Measurements from ENCODE around the gene DNAH10.
"Not testable (repeated sequence)": the region's sequence is repeated elsewhere in the genome, so short reads cannot be mapped to it uniquely, and the experiment has no call there.

Gene DNAH10

DNA sequence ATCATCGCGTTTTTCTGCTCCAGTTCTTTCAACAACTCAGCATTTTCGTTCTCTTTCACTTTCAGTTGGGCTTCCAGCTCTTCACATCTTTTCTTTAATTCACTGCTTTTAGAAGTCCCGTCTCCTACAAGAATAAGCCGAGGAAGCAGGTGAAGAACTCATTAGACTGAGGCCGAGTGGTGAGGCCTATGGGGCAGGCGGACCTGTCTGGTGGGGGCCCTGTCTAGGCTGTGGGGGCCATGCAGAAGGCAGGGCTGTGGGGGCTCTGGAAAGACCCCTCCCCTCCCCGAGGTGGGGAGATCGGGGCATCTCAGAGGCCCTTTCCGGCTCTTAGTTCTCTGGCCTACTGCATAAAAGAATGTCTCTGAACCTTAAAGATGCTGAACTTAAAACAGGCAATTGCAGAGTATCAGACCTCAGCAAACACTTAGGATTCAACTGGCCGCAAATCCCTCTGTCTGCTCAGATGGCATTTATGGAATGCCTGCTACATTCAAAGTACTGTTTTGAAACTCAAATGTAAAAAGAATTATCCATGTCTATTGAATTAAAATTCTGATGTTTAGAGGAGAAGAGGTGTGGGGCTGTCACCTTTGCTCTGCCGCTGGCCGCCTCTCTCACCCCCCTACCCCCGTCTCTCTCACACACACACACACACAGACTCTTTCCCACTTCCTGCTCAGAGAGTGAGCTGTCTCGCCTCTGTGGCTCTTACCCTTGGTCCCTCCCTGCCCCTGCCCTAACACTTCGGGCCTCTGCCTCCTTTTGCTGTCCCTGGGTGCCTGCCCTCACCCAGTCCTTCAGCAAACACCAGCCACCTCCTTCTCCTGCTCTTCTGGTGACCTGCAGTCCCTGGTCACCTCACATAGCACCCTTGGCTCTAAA is 175.8 kb downstream of the DNAH10 start:
- peak; percentile 52 for DNase-seq

DNA sequence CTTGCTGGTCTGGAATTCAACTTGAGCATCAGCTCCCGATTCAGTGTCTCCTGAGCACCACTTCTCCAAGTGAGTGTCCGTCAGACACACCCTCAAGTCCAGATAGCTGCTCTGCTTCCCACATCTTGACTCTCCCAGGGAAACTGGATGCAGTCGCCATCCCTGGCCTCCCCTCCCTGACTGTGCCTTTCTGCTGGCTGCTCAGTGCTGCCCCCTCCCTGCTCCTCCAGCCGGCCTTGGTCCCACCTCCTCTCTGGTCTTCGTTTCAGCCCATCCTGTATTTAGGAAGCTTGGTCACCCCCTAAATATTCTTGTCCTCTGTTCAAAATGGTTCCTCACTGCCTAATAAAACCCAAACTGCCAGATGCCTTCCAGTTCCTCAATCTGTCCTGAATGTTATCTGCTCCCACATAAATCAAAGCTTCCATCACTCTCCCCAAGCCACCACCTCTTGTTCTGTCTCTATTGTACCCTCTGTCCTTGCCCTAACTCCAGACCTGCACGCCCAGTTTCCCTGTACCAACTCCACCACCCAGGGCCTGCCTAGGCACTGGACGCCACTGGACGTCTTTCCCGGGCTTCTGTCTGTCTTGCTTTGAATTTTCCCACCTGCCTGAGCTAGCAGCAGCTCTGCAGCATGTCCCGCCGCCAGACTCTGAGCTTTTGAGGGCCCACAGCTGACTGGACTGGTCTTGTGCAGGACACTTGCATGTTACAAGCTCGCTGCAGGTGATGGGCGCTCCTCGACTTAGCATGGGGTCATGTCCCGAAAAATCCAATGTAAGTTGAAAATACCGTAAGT is 176.8 kb downstream of the DNAH10 start:
- DNase-seq: no peak

DNA sequence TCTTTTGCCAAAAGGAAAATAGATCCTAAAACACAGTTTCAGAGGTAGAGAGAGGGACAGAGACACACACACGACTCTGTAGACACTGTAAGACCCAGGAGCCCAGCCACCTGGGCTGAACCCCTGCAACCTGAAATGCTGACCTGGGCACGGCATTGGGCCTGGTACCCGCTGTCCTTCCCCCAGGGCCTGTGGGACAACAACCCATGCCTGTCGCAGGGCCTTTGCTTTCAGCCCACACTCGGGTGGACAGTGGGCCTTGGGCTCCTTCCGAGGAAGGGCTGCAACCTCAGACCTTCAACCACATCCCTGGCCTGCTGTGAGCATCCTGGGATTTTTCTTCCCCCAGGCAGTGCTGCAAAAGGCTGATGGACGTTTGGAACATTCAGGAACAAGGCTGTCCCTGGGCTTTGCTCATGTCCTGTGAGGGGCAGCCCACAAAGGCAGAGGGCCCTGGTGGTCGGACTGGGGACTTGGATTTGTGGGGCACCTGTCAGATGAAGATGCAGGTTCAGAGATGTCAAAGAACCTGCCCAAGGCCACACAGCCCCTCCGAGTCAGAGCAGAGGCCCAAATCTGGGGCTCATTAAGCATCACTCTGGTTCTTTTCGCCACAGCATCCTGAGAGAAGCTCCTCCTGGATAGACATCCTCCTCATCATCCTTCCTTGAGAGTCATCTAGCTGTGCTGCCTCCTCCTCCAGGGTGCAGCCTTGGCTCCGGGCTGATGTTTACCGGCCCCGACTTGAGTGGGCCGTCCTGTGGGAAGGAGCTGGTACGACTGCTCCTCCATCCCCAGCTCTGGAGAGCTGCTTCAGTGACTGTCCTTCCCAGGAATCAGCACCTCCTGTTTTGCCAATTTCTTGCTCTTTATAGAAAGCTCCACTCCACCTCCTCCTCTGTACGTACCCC is 177.9 kb downstream of the DNAH10 start:
- no peak for DNase-seq

DNA sequence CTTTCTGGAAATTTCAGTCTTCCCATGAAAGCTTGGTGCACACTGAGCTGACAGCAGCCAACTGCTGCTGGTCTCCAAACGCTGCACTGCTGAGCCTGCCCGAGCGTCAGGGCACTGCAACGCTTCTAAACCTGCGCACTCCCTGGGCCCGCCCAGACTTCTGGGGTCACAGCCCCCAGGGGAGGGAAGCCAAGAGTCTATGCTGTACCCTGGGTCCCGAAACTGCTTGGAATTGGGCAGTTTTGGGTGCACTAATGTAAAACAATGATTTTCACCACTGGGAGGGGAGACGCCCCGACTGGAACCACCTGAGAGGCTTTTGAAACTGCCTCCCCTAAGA is 178.5 kb downstream of the DNAH10 start:
- no peak for DNase-seq

- no peak for DNase-seq
Measured at GRCh38 chr12:123941000-123941399, 178.9 kb downstream of the DNAH10 start.

- DNase-seq: no peak
Measured at GRCh38 chr12:123941624-123942237, 179.6 kb downstream of the DNAH10 start.

GRCh38 chr12:123942238-123942653 is 180.1 kb downstream of the DNAH10 start:
- DNase-seq: no peak

GRCh38 chr12:123942911-123943648 is 181.0 kb downstream of the DNAH10 start:
- no peak for DNase-seq

DNA sequence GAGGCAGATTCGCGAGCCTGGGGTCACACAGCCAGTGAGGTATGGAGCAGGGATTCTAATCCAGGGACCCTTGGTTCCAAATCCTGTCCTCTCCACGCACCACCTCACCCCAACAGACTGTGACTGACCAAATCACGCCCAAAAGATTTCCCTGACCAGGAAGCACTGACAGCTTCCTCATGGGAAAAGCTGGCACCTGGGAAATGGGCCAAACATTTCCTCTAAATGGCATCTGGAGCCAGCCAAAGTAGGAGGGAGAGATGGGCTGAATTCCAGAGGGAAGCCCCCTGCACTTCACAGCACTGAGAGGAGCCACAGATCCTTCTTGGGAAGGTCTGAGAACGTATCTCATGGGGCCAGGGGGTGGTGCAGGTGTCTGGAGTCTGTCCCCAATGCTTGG is 181.7 kb downstream of the DNAH10 start:
- no peak for DNase-seq

DNA sequence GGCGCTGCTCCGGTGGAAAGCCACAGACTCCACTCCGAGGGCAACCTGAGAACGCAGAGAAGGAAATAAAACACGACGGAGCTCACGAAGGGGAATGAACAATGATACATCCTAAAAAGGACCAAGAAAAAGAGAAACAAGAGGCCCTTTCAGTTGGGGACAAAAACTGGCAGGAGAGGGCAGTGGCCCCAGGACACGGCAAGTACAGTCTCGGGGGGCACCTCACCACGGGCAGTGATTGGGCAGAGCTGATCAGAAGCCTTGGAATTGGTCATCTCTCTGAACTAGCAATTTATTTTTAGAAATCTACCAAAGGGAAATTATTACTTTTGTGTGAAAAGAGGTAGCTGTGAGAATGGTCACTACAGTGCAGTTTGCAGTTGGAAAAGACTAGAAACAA is 182.6 kb downstream of the DNAH10 start:
- DNase-seq: no peak

GRCh38 chr12:123945287-123946151 is 183.4 kb downstream of the DNAH10 start:
- DNase-seq: no peak

GRCh38 chr12:123946152-123946515 is 184.0 kb downstream of the DNAH10 start:
- no peak for DNase-seq

DNA sequence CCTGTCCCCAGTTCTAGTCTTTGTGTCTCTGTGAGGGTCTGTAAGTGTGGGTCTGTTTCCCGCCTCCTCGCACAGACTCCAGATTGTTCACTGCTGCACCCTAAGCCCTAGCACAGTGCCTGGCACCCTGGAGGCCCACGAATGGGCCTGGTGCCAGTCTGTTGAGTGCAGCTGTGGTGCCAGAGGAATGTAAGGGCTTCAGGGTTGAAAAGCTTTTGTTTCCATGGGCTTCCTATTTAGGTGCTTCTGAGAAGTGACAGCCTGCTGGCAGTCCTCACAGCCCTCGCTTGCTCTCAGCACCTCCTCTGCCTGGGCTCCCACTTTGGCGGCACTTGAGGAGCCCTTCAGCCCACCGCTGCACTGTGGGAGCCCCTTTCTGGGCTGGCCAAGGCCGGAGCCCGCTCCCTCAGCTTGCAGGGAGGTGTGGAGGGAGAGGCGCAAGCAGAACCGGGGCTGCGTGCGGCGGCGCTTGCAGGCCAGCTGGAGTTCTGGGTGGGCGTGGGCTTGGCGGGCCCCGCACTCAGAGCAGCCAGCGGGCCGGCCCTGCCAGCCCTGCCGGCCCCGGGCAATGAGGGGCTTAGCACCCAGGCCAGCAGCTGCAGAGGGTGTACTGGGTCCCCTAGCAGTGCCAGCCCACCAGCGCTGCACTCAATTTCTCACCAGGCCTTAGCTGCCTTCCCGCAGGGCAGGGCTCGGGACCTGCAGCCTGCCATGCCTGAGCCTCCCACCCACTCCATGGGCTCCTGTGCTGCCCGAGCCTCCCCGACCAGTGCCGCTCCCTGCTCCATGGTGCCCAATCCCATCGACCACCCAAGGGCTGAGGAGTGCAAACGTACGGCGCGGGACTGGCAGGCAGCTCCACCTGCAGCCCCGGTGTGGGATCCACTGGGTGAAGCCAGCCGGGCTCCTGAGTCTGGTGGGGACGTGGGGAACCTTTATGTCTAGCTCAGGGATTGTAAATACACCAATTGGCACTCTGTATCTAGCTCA is 184.7 kb downstream of the DNAH10 start:
- not testable (repeated sequence) for DNase-seq

- not testable (repeated sequence) for DNase-seq
Measured at GRCh38 chr12:123947531-123947930, 185.4 kb downstream of the DNAH10 start.

- no peak for DNase-seq
Measured at GRCh38 chr12:123948401-123948795, 186.3 kb downstream of the DNAH10 start.

DNA sequence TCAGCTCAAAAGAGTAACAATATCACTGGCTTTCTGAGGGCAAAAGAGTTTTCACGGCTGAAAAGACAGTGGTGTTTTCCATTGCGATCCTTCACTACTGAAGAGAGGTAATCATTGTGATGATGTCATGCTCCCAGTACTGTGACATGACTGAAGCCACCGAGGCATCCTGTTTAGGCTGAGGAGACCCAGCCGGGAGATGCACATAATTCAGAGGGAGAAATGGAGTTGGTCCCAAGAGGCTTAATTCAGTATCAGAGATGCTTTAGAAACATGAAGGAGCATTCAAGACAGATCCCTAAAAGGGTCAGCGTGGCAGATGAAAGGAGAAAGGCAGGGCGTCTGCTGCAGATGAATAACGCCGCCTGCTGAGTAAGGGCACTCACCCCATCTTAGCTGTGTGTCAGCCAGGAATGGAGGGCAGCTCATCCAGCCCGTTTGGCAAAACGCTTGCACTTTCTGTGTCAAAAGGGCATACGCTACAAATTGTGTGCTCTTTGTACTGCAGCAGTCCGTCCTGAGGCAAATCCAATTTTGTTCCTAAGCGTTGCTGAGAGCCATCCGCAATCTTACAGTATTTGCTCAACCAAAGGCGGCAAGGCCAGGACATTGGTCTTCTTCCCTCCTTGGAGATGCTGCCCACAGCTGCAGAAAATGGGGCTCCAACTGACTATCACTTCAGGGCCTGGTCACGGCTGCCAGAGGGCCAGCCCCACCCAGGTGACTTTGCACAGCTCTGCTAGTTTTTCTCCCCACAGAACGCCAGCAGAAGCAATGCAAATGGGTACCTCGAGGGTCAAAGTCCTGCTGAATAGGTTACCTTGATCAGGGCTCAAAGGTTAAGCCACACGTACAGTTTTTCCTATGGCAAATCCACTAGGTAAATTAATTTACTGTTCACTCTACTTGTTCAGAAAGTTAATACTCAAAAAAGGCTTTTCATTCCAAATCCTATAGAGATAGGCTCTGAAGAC is 187.0 kb downstream of the DNAH10 start:
- no peak for DNase-seq

DNA sequence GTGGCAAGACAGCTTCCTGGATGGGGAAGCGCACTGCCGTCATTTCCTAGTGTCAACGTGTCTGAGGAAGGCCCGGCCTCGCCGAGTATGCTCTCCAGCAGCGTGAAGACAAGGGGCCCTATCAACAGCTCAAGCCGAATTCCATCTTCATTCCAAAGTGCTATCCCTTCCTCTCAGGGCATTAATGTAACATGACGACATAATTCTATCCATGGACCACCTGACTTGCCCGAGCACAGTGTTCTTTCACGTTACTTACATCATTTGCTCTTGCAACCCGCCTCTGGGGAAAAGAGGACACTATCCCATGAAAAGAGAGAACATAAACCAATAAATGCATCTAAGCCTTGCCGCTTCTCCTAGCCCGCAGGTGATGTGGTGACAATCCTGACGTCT is 187.7 kb downstream of the DNAH10 start:
- no peak for DNase-seq

Measured in central memory CD4-positive, alpha-beta T cell (primary cell).